Measurements from ENCODE around the gene TNS1.

Gene TNS1

GRCh38 chr2:217922101-217923006, 80.4 kb downstream of the TNS1 start:
- Histone ChIP-seq H3K4me1 (ENCODE audit: control insufficient read depth, insufficient read depth, low read length) (peaks cover 12% of the 10 kb centered on the region), H3K4me3 (ENCODE audit: low read depth, low read length) (no peak overlapping the region), H3K9ac (ENCODE audit: low read depth, low read length) (no peak overlapping the region), H3K27me3 (ENCODE audit: control insufficient read depth, insufficient read depth, low read length) (no peaks in the 10 kb centered on the region), H3K9me3 (ENCODE audit: control insufficient read depth, insufficient read depth, low read length) (no peaks in the 10 kb centered on the region), H3K36me3 (ENCODE audit: control insufficient read depth, insufficient read depth, low read length) (no peaks in the 10 kb centered on the region)

GRCh38 chr2:217920879-217921603, 81.8 kb downstream of the TNS1 start:
- H3K27me3 ChIP-seq (ENCODE audit: control insufficient read depth, insufficient read depth, low read length), result no peaks in the 10 kb centered on the region
- no peaks in the 10 kb centered on the region for H3K9me3 ChIP-seq (ENCODE audit: control insufficient read depth, insufficient read depth, low read length)
- H3K36me3 ChIP-seq (ENCODE audit: control insufficient read depth, insufficient read depth, low read length), result no peaks in the 10 kb centered on the region
- no peak overlapping the region for H3K9ac ChIP-seq (ENCODE audit: low read depth, low read length)
- peaks cover 12% of the 10 kb centered on the region for H3K4me1 ChIP-seq (ENCODE audit: control insufficient read depth, insufficient read depth, low read length)
- H3K4me3 ChIP-seq (ENCODE audit: low read depth, low read length), result no peak overlapping the region

- no peak overlapping the region for H3K4me3 ChIP-seq (ENCODE audit: low read depth, low read length)
- H3K9me3 ChIP-seq (ENCODE audit: control insufficient read depth, insufficient read depth, low read length), result no peaks in the 10 kb centered on the region
- H3K9ac ChIP-seq (ENCODE audit: low read depth, low read length), result no peak overlapping the region
- H3K4me1 ChIP-seq (ENCODE audit: control insufficient read depth, insufficient read depth, low read length), result peaks cover 12% of the 10 kb centered on the region
- H3K27me3 ChIP-seq (ENCODE audit: control insufficient read depth, insufficient read depth, low read length), result no peaks in the 10 kb centered on the region
- H3K36me3 ChIP-seq (ENCODE audit: control insufficient read depth, insufficient read depth, low read length), result no peaks in the 10 kb centered on the region
These were observed 82.9 kb downstream of the TNS1 start for GRCh38 chr2:217919781-217920351.

- H3K36me3 ChIP-seq (ENCODE audit: control insufficient read depth, insufficient read depth, low read length), result no peaks in the 10 kb centered on the region
- H3K27me3 ChIP-seq (ENCODE audit: control insufficient read depth, insufficient read depth, low read length), result no peaks in the 10 kb centered on the region
- no peak overlapping the region for H3K4me3 ChIP-seq (ENCODE audit: low read depth, low read length)
- H3K4me1 ChIP-seq (ENCODE audit: control insufficient read depth, insufficient read depth, low read length), result peaks cover 12% of the 10 kb centered on the region
- H3K9me3 ChIP-seq (ENCODE audit: control insufficient read depth, insufficient read depth, low read length), result no peaks in the 10 kb centered on the region
- H3K9ac ChIP-seq (ENCODE audit: low read depth, low read length), result no peak overlapping the region
These were observed 83.6 kb downstream of the TNS1 start for GRCh38 chr2:217919204-217919603.

GRCh38 chr2:217918308-217919024, 84.3 kb downstream of the TNS1 start:
- peaks cover 12% of the 10 kb centered on the region for H3K4me1 ChIP-seq (ENCODE audit: control insufficient read depth, insufficient read depth, low read length)
- no peaks in the 10 kb centered on the region for H3K9me3 ChIP-seq (ENCODE audit: control insufficient read depth, insufficient read depth, low read length)
- H3K9ac ChIP-seq (ENCODE audit: low read depth, low read length), result no peak overlapping the region

GRCh38 chr2:217916504-217917254, 86.1 kb downstream of the TNS1 start:
- Histone ChIP-seq H3K4me3 (ENCODE audit: low read depth, low read length) (no peak overlapping the region), H3K9ac (ENCODE audit: low read depth, low read length) (no peak overlapping the region), H3K9me3 (ENCODE audit: control insufficient read depth, insufficient read depth, low read length) (no peaks in the 10 kb centered on the region), H3K36me3 (ENCODE audit: control insufficient read depth, insufficient read depth, low read length) (no peaks in the 10 kb centered on the region), H3K4me1 (ENCODE audit: control insufficient read depth, insufficient read depth, low read length) (peaks cover 9% of the 10 kb centered on the region), H3K27me3 (ENCODE audit: control insufficient read depth, insufficient read depth, low read length) (peaks cover under 1% of the 10 kb centered on the region)

More at GRCh38 chr2:217918308-217919024, 84.3 kb downstream of the TNS1 start:
- Histone ChIP-seq H3K36me3 (ENCODE audit: control insufficient read depth, insufficient read depth, low read length) (no peaks in the 10 kb centered on the region), H3K4me3 (ENCODE audit: low read depth, low read length) (no peak overlapping the region), H3K27me3 (ENCODE audit: control insufficient read depth, insufficient read depth, low read length) (no peaks in the 10 kb centered on the region)

- Histone ChIP-seq H3K9ac (ENCODE audit: low read depth, low read length) (no peak overlapping the region), H3K36me3 (ENCODE audit: control insufficient read depth, insufficient read depth, low read length) (no peaks in the 10 kb centered on the region), H3K9me3 (ENCODE audit: control insufficient read depth, insufficient read depth, low read length) (no peaks in the 10 kb centered on the region), H3K4me3 (ENCODE audit: low read depth, low read length) (no peak overlapping the region), H3K4me1 (ENCODE audit: control insufficient read depth, insufficient read depth, low read length) (peaks cover 11% of the 10 kb centered on the region), H3K27me3 (ENCODE audit: control insufficient read depth, insufficient read depth, low read length) (peaks cover 3% of the 10 kb centered on the region)
These were observed 87.1 kb downstream of the TNS1 start for GRCh38 chr2:217915706-217916105.

- Histone ChIP-seq H3K4me1 (ENCODE audit: control insufficient read depth, insufficient read depth, low read length) (peaks cover 11% of the 10 kb centered on the region), H3K9ac (ENCODE audit: low read depth, low read length) (no peak overlapping the region), H3K9me3 (ENCODE audit: control insufficient read depth, insufficient read depth, low read length) (no peaks in the 10 kb centered on the region), H3K4me3 (ENCODE audit: low read depth, low read length) (no peak overlapping the region), H3K27me3 (ENCODE audit: control insufficient read depth, insufficient read depth, low read length) (peaks cover 3% of the 10 kb centered on the region), H3K36me3 (ENCODE audit: control insufficient read depth, insufficient read depth, low read length) (no peaks in the 10 kb centered on the region)
These were observed 87.9 kb downstream of the TNS1 start for GRCh38 chr2:217914878-217915277.

GRCh38 chr2:217914078-217914477, 88.7 kb downstream of the TNS1 start:
- Histone ChIP-seq H3K9me3 (ENCODE audit: control insufficient read depth, insufficient read depth, low read length) (no peaks in the 10 kb centered on the region), H3K27me3 (ENCODE audit: control insufficient read depth, insufficient read depth, low read length) (peaks cover 3% of the 10 kb centered on the region), H3K4me1 (ENCODE audit: control insufficient read depth, insufficient read depth, low read length) (peaks cover 7% of the 10 kb centered on the region), H3K9ac (ENCODE audit: low read depth, low read length) (no peak overlapping the region), H3K4me3 (ENCODE audit: low read depth, low read length) (no peak overlapping the region), H3K36me3 (ENCODE audit: control insufficient read depth, insufficient read depth, low read length) (no peaks in the 10 kb centered on the region)

- H3K4me1 ChIP-seq (ENCODE audit: control insufficient read depth, insufficient read depth, low read length), result peaks cover 7% of the 10 kb centered on the region
- no peak overlapping the region for H3K4me3 ChIP-seq (ENCODE audit: low read depth, low read length)
- peaks cover 3% of the 10 kb centered on the region for H3K27me3 ChIP-seq (ENCODE audit: control insufficient read depth, insufficient read depth, low read length)
- H3K36me3 ChIP-seq (ENCODE audit: control insufficient read depth, insufficient read depth, low read length), result no peaks in the 10 kb centered on the region
- H3K9ac ChIP-seq (ENCODE audit: low read depth, low read length), result no peak overlapping the region
- H3K9me3 ChIP-seq (ENCODE audit: control insufficient read depth, insufficient read depth, low read length), result no peaks in the 10 kb centered on the region
These were observed 89.4 kb downstream of the TNS1 start for GRCh38 chr2:217913436-217913835.

All from iPS-15b (cell line).